Activated CD4-positive, alpha-beta T cell treated with anti-CD3 and anti-CD28 coated beads for 36 hours (primary cell): ENCODE data around the gene RBM4B. TPM values are rescaled to one million over a fixed set of nuclear protein-coding genes. Genes with fewer than 3 reads are reported as not detected.

Source experiments
- ATAC-seq: fragments of 200-7000 bp; cut with Tn5 transposase; one replicate; pipeline ENCODE4 v1.10.0; 2021; ENCODE audit warnings: mild to moderate bottlenecking, moderate library complexity
- CTCF ChIA-PET: fragments of 350-600 bp; sonication (Branson Sonifier 250); formaldehyde crosslinking; loops from one replicate; lab custom pipeline; 2021; ENCODE audit warnings: antibody characterized with exemption; lab: Charles Lee
- POLR2A ChIA-PET: fragments of 350-600 bp; sonication (Branson Sonifier 250); formaldehyde crosslinking; loops from one replicate; lab custom pipeline; 2021; ENCODE audit warnings: antibody characterized with exemption, inconsistent platforms; lab: Charles Lee
- DNase-seq: peaks from one replicate; pipeline ENCODE4 v3.0.0-alpha.2; 2020
- H3K27ac Mint-ChIP-seq: one replicate; pipeline ENCODE4 v1.8.0; 2021; ENCODE audit warnings: mixed read lengths
- H3K27me3 Mint-ChIP-seq: one replicate; pipeline ENCODE4 v1.8.0; 2021; ENCODE audit warnings: mixed read lengths
- H3K36me3 Mint-ChIP-seq: one replicate; pipeline ENCODE4 v1.8.0; 2021; ENCODE audit warnings: low read depth, mixed read lengths
- H3K4me1 Mint-ChIP-seq: one replicate; pipeline ENCODE4 v1.8.0; 2021; ENCODE audit warnings: mixed read lengths
- H3K4me3 Mint-ChIP-seq: one replicate; pipeline ENCODE4 v1.8.0; 2021; ENCODE audit warnings: mild to moderate bottlenecking, moderate library complexity, mixed read lengths
- H3K9me3 Mint-ChIP-seq: one replicate; pipeline ENCODE4 v1.8.0; 2021; ENCODE audit warnings: low read depth, mixed read lengths
- intact Hi-C, 2 experiments: fragments of 100-400 bp; cut with DNase I in 1 of 2; cut with micrococcal nuclease in 1 of 2; formaldehyde crosslinking; loops; one replicate each; pipeline versions ENCODE4 v1.14.2 to v1.15.1; 2022 to 2024; cut with DNase I, micrococcal nuclease
- total RNA-seq, 2 experiments: library from RNA; stranded (reverse); gene quantifications; one replicate each; pipeline ENCODE4 v1.2.3, GENCODE V29; 2021

RBM4B gene
- total RNA-seq, 2 experiments from 2014 or later, result 14.7 to 14.8 TPM

DNA sequence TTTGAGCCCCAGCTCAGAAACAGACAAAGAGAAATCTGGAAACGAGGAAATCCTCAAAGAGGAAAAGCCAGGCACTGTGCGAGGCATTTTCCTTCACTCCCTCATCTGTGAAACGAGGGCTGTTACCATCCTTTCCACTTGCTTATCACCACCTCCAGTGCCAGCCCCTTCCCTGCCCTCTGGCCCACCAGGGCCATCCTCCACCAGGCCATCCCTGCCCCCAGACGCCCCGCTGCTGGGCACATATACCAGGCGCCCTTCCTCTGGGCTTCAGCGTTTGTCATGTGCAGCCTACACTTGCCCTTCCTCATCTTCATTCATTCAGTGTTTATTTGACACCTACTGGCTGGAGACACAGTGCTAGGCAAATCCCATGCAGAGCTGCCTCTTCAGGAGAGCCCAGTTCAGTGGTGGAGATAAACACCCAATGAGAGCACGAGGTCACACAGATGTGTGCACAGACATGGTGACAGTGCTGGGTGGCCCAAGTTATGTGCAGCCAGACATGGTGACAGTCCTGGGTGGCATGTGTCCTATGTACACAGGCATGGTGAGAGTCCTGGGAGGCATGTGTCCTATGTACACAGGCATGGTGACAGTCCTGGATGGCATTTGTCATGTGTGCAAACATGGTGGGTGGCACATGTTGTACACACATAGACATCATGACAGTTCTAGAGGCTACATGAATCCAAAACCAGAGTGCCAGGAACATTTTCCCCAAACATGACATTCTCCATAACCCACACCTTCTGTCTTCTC, 41.6 kb upstream of the RBM4B start:
- no peak for ATAC-seq
- Mint-ChIP-seq H3K4me3 (no peak overlapping the region), H3K9me3 (no peaks in the 10 kb centered on the region), H3K4me1 (peaks cover 10% of the 10 kb centered on the region), H3K27ac (no peak overlapping the region), H3K27me3 (peaks cover 24% of the 10 kb centered on the region), H3K36me3 (no peaks in the 10 kb centered on the region)
- CTCF ChIA-PET, result no interaction called here
- intact Hi-C loops, result no loop called here
- no peak for DNase-seq
- POLR2A ChIA-PET, result interaction anchor here (0.6 kb wide), 1 partner anchor 514 kb away, joined by 7 read pairs; no protein-coding TSS in a partner anchor

DNA sequence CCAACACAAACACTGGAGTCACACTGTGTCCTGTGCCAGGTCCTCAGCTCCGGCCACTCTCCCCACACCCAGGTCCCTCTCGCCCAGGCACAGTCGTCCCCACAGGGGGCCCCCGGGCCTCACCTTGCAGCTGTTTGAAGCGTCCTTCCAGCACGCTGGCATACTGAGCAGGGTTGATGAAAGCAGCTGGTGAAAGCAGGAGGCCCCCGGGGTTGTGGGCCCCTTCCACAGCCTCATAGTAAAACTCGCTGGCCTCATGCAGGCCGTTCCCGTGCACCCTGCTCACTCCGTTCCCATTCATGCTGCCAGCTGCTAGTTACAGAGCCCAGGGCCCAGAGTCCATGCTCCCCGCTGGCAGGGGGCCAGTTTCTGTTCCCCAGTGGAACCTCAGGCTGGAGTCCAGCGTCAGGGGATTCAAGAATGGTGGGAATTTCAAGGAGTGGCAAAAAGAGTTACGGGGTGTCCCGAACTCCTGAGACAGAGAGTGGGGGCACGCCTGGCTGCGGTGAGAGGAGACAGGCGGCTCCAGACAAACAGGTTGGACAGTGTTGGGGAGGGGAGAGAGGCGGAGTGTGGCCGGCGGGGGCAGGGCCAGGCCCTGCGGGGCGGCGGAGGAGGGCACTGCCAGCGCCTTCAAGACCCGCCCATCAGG, 40.8 kb upstream of the RBM4B start:
- H3K9me3 Mint-ChIP-seq, result no peaks in the 10 kb centered on the region
- intact Hi-C loops, result no loop called here
- H3K27me3 Mint-ChIP-seq, result peaks cover 31% of the 10 kb centered on the region
- ATAC-seq (no peak), DNase-seq (no peak)
- ChIA-PET POLR2A (no interaction called here), CTCF (no interaction called here)
- no peaks in the 10 kb centered on the region for H3K36me3 Mint-ChIP-seq
- no peak overlapping the region for H3K27ac Mint-ChIP-seq
- no peak overlapping the region for H3K4me3 Mint-ChIP-seq
- H3K4me1 Mint-ChIP-seq, result peaks cover 10% of the 10 kb centered on the region

DNA sequence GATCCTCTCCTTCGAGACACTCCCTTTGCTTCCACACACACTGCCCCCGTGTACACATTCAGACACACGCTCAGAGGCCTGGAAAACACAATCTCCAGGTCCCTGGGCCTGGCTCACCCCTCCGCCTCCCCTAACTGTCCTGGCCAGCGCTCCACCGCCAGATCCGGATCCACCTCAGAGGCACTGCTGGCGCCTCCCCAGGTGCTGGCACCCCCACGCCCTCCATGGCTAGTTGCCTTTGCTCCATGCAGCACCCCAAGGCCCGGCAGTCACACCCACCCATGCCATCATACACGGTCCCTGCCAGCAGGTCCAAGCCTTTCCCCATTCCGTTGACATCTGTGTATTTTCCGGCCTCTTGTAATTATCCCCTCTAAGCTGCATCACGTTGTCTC, 40.2 kb upstream of the RBM4B start:
- POLR2A ChIA-PET, result no interaction called here
- Mint-ChIP-seq H3K27ac (no peak overlapping the region), H3K36me3 (no peaks in the 10 kb centered on the region), H3K9me3 (no peaks in the 10 kb centered on the region), H3K4me1 (peaks cover 10% of the 10 kb centered on the region), H3K27me3 (peaks cover 30% of the 10 kb centered on the region), H3K4me3 (no peak overlapping the region)
- ATAC-seq, result no peak
- intact Hi-C loops, result no loop called here
- no peak for DNase-seq
- CTCF ChIA-PET, result no interaction called here

DNA sequence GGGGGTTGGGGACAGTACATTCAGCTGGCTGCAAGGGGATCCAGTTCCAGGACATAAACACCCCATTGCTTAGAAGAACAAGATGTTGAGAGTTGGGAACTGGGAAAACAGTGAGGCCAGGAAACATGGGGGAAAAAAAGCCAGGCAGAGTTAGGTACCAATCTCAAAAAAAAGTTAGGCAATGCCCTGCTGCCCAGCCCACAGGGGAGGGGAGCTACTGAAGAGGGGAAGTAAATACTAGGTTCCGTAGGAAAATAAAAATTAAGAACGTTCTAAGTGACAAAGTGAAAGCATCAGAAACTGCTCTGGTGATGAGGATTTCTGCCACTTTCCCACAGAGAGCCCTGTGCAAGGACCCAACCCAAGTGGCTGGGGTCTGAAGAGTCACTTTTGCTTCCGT, 39.3 kb upstream of the RBM4B start:
- ChIA-PET POLR2A (no interaction called here), CTCF (interaction anchor here (0.7 to 2.1 kb wide), 2 partner anchors 8 to 159 kb away, joined by 5 read pairs; no protein-coding TSS in a partner anchor)
- H3K36me3 Mint-ChIP-seq, result no peaks in the 10 kb centered on the region
- H3K9me3 Mint-ChIP-seq, result no peaks in the 10 kb centered on the region
- no peak for ATAC-seq
- no peak for DNase-seq
- H3K27ac Mint-ChIP-seq, result no peak overlapping the region
- no peak overlapping the region for H3K4me3 Mint-ChIP-seq
- peaks cover 27% of the 10 kb centered on the region for H3K27me3 Mint-ChIP-seq
- intact Hi-C loops, result no loop called here
- peaks cover 10% of the 10 kb centered on the region for H3K4me1 Mint-ChIP-seq

DNA sequence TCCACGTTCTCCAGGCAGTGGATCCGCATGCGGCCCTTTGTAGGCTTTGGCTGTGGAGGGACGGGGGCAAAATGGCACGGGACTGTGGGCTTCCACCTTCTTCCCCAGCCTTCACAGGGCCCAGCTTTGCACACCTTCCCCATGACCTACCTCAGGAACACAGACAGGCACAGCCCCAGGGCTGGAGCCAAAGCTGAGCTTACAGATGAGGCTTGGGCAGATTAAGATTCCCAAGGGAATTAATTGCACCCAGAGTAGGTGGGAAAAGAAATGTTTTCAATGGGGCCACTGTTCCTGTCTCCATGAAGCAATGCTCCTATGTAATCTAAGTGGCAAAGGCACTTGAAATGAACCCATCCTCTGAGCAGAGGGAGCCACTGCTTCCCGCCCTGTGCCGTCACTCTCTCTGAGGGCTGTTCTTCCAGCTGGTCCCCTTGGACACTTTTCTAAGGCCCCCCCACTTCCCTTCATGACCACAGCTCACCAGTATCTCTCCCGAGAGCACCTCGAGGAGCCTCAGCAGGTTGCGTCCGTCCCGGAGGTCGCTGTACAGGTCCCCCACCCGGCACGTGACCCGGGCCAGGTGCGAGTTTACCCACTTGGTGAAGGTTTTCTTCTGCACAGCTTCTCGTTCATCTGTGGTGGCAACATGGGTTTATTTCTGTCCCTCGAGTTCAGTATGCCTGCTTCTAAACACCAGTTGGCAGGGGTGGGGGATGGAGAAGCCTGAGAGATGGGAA, 37.8 kb upstream of the RBM4B start:
- intact Hi-C loops, result no loop called here
- H3K36me3 Mint-ChIP-seq, result no peaks in the 10 kb centered on the region
- H3K9me3 Mint-ChIP-seq, result no peaks in the 10 kb centered on the region
- H3K4me3 Mint-ChIP-seq, result no peak overlapping the region
- ChIA-PET POLR2A (no interaction called here), CTCF (interaction anchor here (0.6 to 2.1 kb wide), 2 partner anchors 10 to 124 kb away, joined by 3 to 5 read pairs; no protein-coding TSS in a partner anchor)
- ATAC-seq (no peak), DNase-seq (no peak)
- H3K4me1 Mint-ChIP-seq, result peaks cover 9% of the 10 kb centered on the region
- no peak overlapping the region for H3K27ac Mint-ChIP-seq
- peaks cover 22% of the 10 kb centered on the region for H3K27me3 Mint-ChIP-seq

DNA sequence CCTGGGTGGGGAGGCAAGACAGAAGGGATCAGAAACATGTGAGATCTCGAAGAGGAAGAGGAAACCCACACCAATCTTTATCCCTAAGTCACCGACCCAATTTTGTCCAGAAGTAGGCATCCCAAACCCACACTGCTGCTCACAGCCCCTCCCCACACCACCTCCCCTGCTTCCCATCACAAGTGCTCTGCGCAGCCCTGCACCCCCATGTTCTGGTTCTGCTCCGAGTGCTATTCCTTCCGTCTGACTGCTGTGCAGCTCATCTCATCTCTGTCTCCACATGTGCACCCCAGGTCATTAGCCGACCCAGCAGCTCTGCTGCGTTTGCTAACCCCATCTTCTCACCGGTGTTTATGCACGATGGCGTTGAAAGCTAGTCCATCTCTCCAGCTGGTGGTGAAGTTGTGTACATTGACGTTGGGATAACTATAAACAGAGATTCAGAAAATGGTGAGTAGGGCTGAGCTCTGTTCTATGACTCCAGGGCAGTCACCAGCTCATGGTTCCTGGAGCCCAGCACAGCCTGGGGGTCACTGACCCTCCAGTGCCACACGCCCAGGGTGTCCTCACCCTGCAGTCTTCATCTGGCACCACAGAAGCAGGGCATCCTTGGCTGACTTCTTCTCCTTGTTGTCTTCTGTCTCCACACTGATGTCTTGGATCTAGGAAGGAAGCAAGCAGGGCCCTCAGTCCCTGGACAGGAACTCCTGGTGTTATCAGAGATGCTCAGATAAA, 36.2 kb upstream of the RBM4B start:
- ChIA-PET CTCF (interaction anchor here (0.6 kb wide), 1 partner anchor 295 kb away, joined by 3 read pairs; no protein-coding TSS in a partner anchor), POLR2A (no interaction called here)
- DNase-seq (no peak), ATAC-seq (no peak)
- no peaks in the 10 kb centered on the region for H3K9me3 Mint-ChIP-seq
- intact Hi-C loops, result no loop called here
- H3K27me3 Mint-ChIP-seq, result peaks cover 14% of the 10 kb centered on the region
- H3K27ac Mint-ChIP-seq, result no peak overlapping the region
- H3K4me3 Mint-ChIP-seq, result no peak overlapping the region
- no peaks in the 10 kb centered on the region for H3K36me3 Mint-ChIP-seq
- no peaks in the 10 kb centered on the region for H3K4me1 Mint-ChIP-seq

DNA sequence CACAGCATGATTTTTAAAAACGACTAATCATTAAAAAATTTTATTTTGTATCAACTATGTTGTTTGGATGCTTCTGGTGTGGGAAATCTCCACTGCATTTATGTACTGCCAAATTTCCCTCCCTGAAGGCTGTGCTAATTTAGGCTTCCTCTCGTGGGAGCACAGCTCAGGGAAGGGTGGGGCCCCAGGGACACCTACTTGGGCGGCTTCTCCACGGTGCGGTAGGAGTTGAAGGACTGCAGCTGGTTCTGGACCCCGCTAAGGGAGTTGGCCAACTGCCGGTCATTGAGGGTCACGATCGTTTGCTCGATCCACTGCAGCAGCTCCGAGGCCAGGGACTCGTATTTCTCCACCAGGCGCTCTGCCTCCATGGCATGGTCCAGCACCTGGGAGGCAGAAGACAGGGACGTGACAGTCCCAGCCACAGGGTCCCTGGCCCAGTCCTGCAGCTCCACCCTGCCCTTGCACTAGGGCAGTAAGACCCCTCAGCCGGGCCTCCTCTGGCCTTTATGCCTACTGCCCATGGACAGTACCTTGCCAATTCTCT, 32.8 kb upstream of the RBM4B start:
- Mint-ChIP-seq H3K9me3 (no peaks in the 10 kb centered on the region), H3K27me3 (peaks cover 10% of the 10 kb centered on the region), H3K4me3 (no peak overlapping the region), H3K27ac (no peak overlapping the region), H3K4me1 (no peaks in the 10 kb centered on the region), H3K36me3 (no peaks in the 10 kb centered on the region)
- DNase-seq, result no peak
- ChIA-PET POLR2A (no interaction called here), CTCF (interaction anchor here (0.9 kb wide), 1 partner anchor 141 kb away, joined by 4 read pairs; no protein-coding TSS in a partner anchor)
- intact Hi-C loops, result no loop called here
- ATAC-seq, result no peak

DNA sequence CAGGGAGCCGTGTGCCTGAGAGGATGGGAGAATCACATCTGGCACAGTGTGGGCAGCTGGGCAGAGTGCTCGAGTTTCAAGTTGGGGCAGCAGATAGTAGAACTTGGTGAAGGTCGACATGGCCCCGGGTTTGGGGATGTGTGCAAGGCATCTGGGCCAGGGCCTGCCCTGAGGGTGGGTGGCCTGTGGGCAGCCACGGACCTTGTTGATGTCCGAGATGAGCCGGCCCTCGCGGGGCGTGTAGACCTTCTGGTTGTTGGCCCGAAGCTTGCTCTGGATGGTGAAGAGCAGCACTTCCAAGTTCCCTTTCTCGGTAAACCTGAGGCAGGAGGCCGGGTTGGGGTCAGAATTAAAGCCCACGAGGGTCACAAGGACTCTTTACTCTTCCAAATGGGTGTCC, 31.0 kb upstream of the RBM4B start:
- no peaks in the 10 kb centered on the region for H3K4me1 Mint-ChIP-seq
- no peak overlapping the region for H3K27ac Mint-ChIP-seq
- intact Hi-C loops, result no loop called here
- ChIA-PET POLR2A (no interaction called here), CTCF (no interaction called here)
- no peak overlapping the region for H3K4me3 Mint-ChIP-seq
- H3K36me3 Mint-ChIP-seq, result no peaks in the 10 kb centered on the region
- H3K27me3 Mint-ChIP-seq, result peaks cover 4% of the 10 kb centered on the region
- no peak for DNase-seq
- H3K9me3 Mint-ChIP-seq, result no peaks in the 10 kb centered on the region
- ATAC-seq, result no peak

DNA sequence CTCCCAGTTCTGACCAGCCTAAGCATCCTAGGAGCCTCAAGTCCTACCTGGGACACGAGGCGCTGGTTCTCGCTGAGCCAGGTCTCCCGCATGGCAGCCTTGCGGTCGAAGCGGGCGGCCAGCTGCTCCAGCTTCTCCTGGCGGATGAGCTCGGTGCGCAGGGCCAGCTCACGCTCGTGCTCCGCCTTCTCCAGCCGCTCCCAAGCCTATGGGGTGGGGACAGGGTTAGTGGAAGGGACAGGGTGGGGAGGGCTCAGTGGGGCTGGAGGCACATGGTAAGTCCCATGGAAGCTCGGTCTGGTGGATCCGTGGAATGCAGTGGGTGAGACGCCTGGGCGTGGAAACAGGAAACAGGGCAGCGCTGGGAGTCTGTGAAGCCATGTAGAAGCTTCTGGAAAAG, 30.4 kb upstream of the RBM4B start:
- intact Hi-C loops, result no loop called here
- H3K4me1 Mint-ChIP-seq, result no peaks in the 10 kb centered on the region
- CTCF ChIA-PET, result no interaction called here

DNA sequence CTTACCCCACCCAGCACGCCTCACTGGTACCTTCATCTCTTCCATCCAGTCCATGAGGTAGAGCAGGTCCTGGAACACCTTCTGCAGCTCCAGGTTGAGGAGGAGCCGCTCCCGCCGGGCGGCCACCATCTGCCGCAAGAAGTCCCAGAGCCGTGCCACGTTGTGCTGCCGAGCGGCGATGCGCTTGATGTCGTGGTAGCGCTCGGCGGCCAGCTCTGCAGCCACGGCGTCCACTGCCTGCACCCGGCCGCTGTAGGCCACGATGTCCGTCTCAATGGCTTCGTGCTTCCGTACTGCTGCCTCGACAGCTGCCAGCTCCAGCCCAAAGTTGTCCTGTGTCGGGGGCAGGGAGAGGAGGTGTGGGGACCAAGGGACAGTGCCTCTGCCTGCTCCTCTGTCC, 29.8 kb upstream of the RBM4B start:
- intact Hi-C loops, result no loop called here
- Mint-ChIP-seq H3K4me3 (no peak overlapping the region), H3K9me3 (no peaks in the 10 kb centered on the region), H3K27ac (no peak overlapping the region), H3K36me3 (no peaks in the 10 kb centered on the region), H3K4me1 (no peaks in the 10 kb centered on the region), H3K27me3 (no peaks in the 10 kb centered on the region)
- no peak for ATAC-seq
- POLR2A ChIA-PET, result no interaction called here
- CTCF ChIA-PET, result no interaction called here
- DNase-seq, result no peak

More for the DNA sequence above, 30.4 kb upstream of the RBM4B start:
- H3K27ac Mint-ChIP-seq, result no peak overlapping the region
- POLR2A ChIA-PET, result no interaction called here
- DNase-seq (no peak), ATAC-seq (no peak)
- no peaks in the 10 kb centered on the region for H3K27me3 Mint-ChIP-seq
- no peaks in the 10 kb centered on the region for H3K36me3 Mint-ChIP-seq
- no peaks in the 10 kb centered on the region for H3K9me3 Mint-ChIP-seq
- H3K4me3 Mint-ChIP-seq, result no peak overlapping the region

DNA sequence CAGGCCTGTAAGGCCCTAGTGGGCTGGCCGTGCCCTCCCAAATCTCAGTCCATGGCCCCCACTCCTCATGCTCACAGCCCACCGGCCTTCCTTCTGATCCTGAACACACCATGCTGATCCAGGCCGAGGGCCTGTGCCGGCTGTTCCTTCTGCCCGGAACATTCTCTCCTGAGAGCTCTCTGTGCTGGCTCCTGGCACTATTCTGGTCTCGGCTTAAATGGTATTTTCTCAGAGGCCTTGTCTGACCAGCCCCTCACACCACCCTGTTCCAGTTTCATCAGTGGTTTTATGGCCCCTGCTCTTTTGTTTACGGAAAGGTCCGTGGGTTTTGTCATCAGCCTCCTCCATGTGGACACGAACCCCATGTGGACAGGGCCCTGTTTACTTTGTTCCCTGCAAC, 29.3 kb upstream of the RBM4B start:
- DNase-seq (no peak), ATAC-seq (no peak)
- Mint-ChIP-seq H3K27ac (no peak overlapping the region), H3K36me3 (no peaks in the 10 kb centered on the region), H3K4me3 (no peak overlapping the region), H3K27me3 (no peaks in the 10 kb centered on the region), H3K9me3 (no peaks in the 10 kb centered on the region), H3K4me1 (no peaks in the 10 kb centered on the region)
- intact Hi-C loops, result no loop called here
- POLR2A ChIA-PET, result no interaction called here
- CTCF ChIA-PET, result interaction anchor here (0.8 kb wide), 1 partner anchor 29 kb away, joined by 3 read pairs; the partner anchor contains the start of gene RBM4B
